HG03095 (cell line): ENCODE results near the gene GPR3.
"Not testable (repeated sequence)": the region's sequence is repeated elsewhere in the genome, so short reads cannot be mapped to it uniquely, and the experiment has no call there.

Experiments
- ATAC-seq: cut with Tn5 transposase; IDR thresholded peaks from one replicate; pipeline ENCODE4 v1.9.1; 2021; ENCODE audit warnings: moderate library complexity; ENCODE audit not compliant: unreplicated experiment

GPR3 gene

GRCh38 chr1:27398405-27399149 lies 6.2 kb downstream of the GPR3 start:
- no peak for ATAC-seq

- no peak for ATAC-seq
These were observed 7.0 kb downstream of the GPR3 start for GRCh38 chr1:27399251-27400025.

GRCh38 chr1:27400082-27400962 lies 7.9 kb downstream of the GPR3 start:
- ATAC-seq: no peak

GRCh38 chr1:27400963-27401341 lies 8.5 kb downstream of the GPR3 start:
- ATAC-seq: no peak

GRCh38 chr1:27402349-27402754 lies 9.9 kb downstream of the GPR3 start:
- ATAC-seq: no peak

- ATAC-seq: no peak
These were observed 10.8 kb downstream of the GPR3 start for GRCh38 chr1:27403065-27403726.

- no peak for ATAC-seq
These were observed 11.5 kb downstream of the GPR3 start for GRCh38 chr1:27403931-27404330.

GRCh38 chr1:27405074-27405473 lies 12.7 kb downstream of the GPR3 start:
- ATAC-seq: no peak

- ATAC-seq: not testable (repeated sequence)
These were observed 13.4 kb downstream of the GPR3 start for GRCh38 chr1:27405598-27406361.

- no peak for ATAC-seq
These were observed 13.9 kb downstream of the GPR3 start for GRCh38 chr1:27406362-27406680.

GRCh38 chr1:27406791-27407190 lies 14.4 kb downstream of the GPR3 start:
- not testable (repeated sequence) for ATAC-seq

- no peak for ATAC-seq
These were observed 15.7 kb downstream of the GPR3 start for GRCh38 chr1:27408151-27408550.

- ATAC-seq: no peak
These were observed 17.2 kb downstream of the GPR3 start for GRCh38 chr1:27409669-27410068.

GRCh38 chr1:27410709-27411108 lies 18.3 kb downstream of the GPR3 start:
- no peak for ATAC-seq

- ATAC-seq: no peak
These were observed 20.1 kb downstream of the GPR3 start for GRCh38 chr1:27412502-27412901.

GRCh38 chr1:27413004-27413403 lies 20.6 kb downstream of the GPR3 start:
- ATAC-seq: no peak

GRCh38 chr1:27414091-27414490 lies 21.7 kb downstream of the GPR3 start:
- ATAC-seq: no peak

GRCh38 chr1:27416387-27417111 lies 24.1 kb downstream of the GPR3 start:
- no peak for ATAC-seq

GRCh38 chr1:27417713-27418112 lies 25.3 kb downstream of the GPR3 start:
- no peak for ATAC-seq
